ENCODE data around the gene FAU.

FAU gene

DNA sequence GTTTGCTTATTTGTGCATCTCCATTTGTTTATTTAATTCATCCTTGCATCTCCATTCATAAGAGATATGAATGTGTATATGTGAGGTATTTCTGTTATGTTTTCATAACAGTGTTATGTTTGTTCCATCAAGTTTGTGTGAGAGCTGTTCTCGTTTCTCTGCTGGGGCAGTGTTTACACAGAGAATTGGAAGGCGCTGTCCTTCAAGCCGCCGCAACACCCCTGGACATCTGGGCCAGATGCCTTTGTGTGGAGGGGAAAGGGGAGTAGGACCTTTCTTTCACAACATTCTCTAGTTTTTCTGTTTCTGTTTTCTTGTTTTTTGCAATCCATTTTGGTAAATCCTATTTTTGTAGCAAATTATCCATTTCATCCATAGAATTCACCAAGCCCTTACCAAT, 17.3 kb downstream of the FAU start:
- FAIRE-seq: no peak

DNA sequence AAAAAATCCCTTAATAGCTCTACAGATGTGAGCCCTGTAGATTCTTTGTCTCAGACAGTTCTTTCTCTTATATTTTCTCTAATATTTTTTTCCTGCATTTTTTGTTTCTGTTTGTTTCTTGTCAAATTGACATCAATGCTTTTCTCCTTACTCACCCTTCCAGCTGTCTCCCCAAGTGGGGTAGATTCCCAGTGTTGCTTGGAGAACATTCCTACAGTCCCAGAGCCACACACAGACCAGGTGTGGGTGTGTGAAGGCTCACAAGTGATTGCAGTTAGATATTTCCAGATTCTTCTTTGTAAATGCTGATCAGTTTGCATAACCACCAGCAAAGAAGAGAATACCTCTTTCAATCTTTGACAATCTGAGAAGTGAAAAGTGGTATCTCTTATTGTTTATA, 18.5 kb downstream of the FAU start:
- FAIRE-seq: no peak

- no peak for FAIRE-seq
Observed at GRCh38 chr11:65102142-65103095, 19.5 kb downstream of the FAU start.

- no peak for FAIRE-seq
Observed at GRCh38 chr11:65100674-65101350, 21.1 kb downstream of the FAU start.

GRCh38 chr11:65096926-65097325, 25.0 kb downstream of the FAU start:
- no peak for FAIRE-seq

DNA sequence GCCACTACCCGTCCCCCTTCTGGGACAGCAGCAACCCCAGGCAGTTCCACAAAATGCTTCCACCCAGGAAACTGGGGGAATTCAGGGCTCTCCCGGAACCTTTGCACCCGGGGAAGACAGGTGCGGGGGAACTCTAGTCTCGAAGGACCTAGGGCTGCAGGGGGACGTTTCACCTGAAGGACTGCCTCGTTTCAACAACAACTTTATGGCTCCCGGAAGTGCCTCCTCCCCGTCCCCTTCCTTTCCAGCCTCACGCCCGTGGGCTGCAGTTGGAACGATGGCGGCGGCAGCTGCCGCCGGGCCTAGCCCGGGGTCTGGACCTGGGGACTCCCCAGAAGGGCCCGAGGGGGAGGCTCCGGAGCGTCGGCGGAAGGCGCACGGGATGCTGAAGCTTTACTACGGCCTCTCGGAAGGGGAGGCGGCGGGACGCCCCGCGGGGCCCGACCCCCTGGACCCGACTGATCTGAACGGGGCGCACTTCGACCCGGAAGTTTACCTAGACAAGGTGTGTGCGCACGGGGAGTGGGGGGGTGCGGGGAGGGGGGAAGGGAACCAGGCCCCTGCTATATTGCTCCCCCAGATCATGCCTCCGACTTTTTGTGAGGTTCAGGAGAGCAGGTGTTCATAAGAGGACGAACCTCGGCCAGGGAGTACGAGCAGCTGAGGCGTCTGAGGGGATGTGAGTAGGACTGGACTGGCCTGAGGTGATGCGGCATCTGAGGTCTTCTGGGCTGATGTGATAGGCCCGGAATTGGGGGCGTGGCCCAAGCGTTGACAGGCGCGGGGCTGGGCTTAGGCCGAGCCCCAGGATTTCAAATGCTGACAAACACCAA, 25.7 kb downstream of the FAU start, which contains the start of gene VPS51:
Gene VPS51, plus strand, starts transcription at position 241 of the 833 bp plus-strand sequence. Its CDS starts 37 bp downstream, at position 278.
- no peak for FAIRE-seq

DNA sequence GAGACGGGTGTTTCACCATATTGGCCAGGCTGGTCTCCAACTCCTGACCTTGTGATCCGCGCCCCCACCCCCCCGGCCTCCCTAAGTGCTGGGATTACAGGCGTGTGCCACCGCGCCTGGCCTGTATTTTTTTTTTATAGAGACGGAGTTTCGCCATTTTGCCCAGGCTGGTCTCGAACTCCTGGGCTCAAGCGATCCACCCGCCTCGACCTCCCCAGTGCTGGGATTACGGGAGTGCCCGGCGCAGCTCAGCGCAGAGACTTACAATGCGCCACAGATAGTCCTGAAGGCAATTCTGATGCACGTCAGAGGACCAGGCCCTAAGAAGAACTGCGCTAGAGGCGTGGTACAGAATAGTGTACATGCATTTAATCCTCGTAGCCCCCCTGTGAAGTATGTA, 26.5 kb downstream of the FAU start:
- no peak for FAIRE-seq

- FAIRE-seq: no peak
Observed at GRCh38 chr11:65090628-65091027, 31.3 kb downstream of the FAU start.

GRCh38 chr11:65089621-65090020, 32.3 kb downstream of the FAU start:
- FAIRE-seq: no peak

DNA sequence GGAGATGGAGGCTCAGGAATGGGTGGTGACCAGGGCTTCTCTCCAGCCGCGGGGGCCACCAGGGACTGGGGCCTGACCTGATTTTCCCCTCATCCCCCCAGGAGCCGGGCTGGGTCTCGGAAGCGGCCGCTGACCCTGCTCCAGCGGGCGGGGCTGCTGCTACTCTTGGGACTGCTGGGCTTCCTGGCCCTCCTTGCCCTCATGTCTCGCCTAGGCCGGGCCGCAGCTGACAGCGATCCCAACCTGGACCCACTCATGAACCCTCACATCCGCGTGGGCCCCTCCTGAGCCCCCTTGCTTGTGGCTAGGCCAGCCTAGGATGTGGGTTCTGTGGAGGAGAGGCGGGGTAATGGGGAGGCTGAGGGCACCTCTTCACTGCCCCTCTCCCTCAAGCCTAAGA, 34.1 kb downstream of the FAU start:
- no peak for FAIRE-seq

- FAIRE-seq: no peak
Observed at GRCh38 chr11:65087216-65087615, 34.7 kb downstream of the FAU start.

GRCh38 chr11:65086809-65087208, 35.1 kb downstream of the FAU start:
- no peak for FAIRE-seq

GRCh38 chr11:65085446-65085845, 36.5 kb downstream of the FAU start:
- FAIRE-seq: no peak

- no peak for FAIRE-seq
Observed at GRCh38 chr11:65084598-65085375, 37.1 kb downstream of the FAU start.

- FAIRE-seq: no peak
Observed at GRCh38 chr11:65083834-65084597, 37.9 kb downstream of the FAU start, which contains the start of the genes CDCA5 and ZFPL1. CDCA5 (minus strand) TSS chr11:65084040; CDS start chr11:65083978, 62 bp downstream. ZFPL1 (plus strand) TSS chr11:65084222; CDS start chr11:65084699, 477 bp downstream.

- no peak for FAIRE-seq
Observed at GRCh38 chr11:65083134-65083833, 38.6 kb downstream of the FAU start.

- no peak for FAIRE-seq
Observed at GRCh38 chr11:65078786-65079342, 43.1 kb downstream of the FAU start.

DNA sequence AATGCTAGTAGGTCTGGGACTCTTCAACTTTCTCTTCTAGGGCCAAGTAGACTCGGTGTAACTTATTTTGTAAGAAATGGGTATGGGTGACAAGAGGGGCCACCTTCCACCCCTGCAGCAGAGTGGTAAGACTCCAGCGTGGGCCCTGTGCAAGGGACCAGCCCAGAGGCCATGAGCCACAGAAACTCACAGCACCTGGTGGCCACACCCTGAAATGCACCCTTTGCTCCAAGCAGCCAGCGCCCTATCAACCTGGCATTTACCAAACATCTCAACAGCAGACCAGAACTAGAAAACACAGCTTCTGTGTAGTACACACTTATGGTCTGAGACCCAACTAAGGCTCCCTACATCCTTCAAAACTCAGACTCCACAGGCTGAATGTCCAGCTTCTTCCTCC, 43.8 kb downstream of the FAU start:
- FAIRE-seq: no peak

DNA sequence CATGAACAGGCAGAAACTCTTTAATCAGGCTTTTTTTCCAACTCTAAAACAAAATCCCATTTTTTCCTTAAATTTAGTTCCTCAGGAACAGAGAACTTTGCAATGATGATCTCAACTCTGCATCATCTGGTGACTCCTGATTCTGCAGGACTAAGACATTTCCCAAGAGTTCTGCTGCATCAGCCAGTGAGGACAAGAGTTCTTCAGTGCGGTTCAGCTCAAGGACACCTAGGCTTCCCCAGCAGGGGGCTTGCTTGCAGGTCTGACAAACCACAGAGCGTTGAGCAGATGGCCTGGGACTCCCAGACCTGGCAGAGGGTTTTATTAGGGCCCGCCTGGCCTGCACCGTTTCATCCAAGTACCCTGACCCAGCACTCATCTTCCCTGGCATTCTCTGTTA, 44.5 kb downstream of the FAU start:
- no peak for FAIRE-seq

DNA sequence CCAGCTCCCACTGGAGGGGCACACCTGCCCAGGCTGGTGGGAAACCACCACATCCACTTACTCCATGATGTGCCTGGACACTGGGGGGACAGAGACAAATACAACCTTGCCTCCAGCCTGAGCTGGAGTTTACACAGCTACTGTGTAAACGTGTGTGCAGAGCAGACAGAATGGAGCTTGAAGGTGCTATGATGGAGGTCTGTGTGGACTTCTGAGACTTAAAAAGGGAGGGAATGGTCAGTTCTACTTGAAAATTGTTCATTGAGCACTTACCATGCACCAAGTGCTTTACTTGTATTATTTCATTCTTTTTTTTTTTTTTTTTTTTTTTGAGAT, 49.3 kb downstream of the FAU start:
- no peak for FAIRE-seq

All from TTC549 (cell line).